Esophagus squamous epithelium (tissue), 5 donors: ENCODE measurements around the gene TBC1D3B. TPM values are rescaled to one million over a fixed set of nuclear protein-coding genes. Genes with fewer than 3 reads are reported as not detected.
"Not testable (repeated sequence)": the region's sequence is repeated elsewhere in the genome, so short reads cannot be mapped to it uniquely, and the experiment has no call there.

Source experiments
- DNase-seq: peaks from one replicate; lab custom pipeline; 2025; lab: John Stamatoyannopoulos, UW
- H3K27ac ChIP-seq, 4 donors: fragments of 200-600 bp; sonication (generic); one replicate each; pipeline ENCODE4 v1.5.1; 2016 to 2019; ENCODE audit warnings: mild to moderate bottlenecking in 1 of 4
- H3K27me3 ChIP-seq, 4 donors: fragments of 200-600 bp; sonication (generic); 1 replicate in 3 of 4; 2 replicates in 1 of 4; pipeline versions ENCODE4 v1.5.1 to v1.6.0; 2017 to 2021; ENCODE audit warnings: antibody characterized with exemption in 1 of 4
- H3K36me3 ChIP-seq, 3 donors: fragments of 200-600 bp; sonication (generic); one replicate each; pipeline ENCODE4 v1.5.1; 2016 to 2019
- H3K4me1 ChIP-seq, 3 donors: fragments of 200-600 bp; sonication (generic); one replicate each; pipeline ENCODE4 v1.5.1; 2017 to 2019
- H3K4me3 ChIP-seq, 4 donors: fragments of 200-600 bp; sonication (generic); 1 replicate in 3 of 4; 2 replicates in 1 of 4; pipeline ENCODE4 v1.5.1; 2016 to 2019; ENCODE audit warnings: mild to moderate bottlenecking in 2 of 4, moderate library complexity in 1 of 4
- H3K9me3 ChIP-seq, 3 donors: fragments of 200-600 bp; sonication (generic); one replicate each; pipeline ENCODE4 v1.5.1; 2016 to 2019
- POLR2A ChIP-seq, 4 donors: fragments of 450-650 bp; IDR thresholded peaks; one replicate each; pipeline ENCODE4 v1.6.1; 2017; ENCODE audit warnings: antibody characterized with exemption in 4 of 4, mild to moderate bottlenecking in 4 of 4, moderate library complexity in 3 of 4
- WGBS, 2 donors: methylation state at CpG; one replicate each; pipeline ENCODE4 v1.1.5; 2018; 5-methylcytosine and 5-hydroxymethylcytosine counted together
- intact Hi-C: fragments of 100-400 bp; cut with DNase I; formaldehyde crosslinking; loops from one replicate; pipeline ENCODE4 v1.15.0; 2022
- total RNA-seq, 4 donors: library from RNA; depleted of rRNA; stranded (reverse); fragments of >200 nt; gene quantifications; one replicate each; pipeline ENCODE4 v1.1.0, GENCODE V29; 2016
- TF ChIP-seq, protein P1 (sequence below), 6 experiments: fragments of 450-650 bp in 4 of 6; fragments of 200-600 bp in 2 of 6; sonication (generic) in 2 of 6; IDR thresholded peaks; one replicate each; pipeline ENCODE4 v1.5.1; 2016 to 2019; ENCODE audit warnings: antibody characterized with exemption in 6 of 6, mild to moderate bottlenecking in 4 of 6, moderate library complexity in 4 of 6
- donor health status: DM: yes; HTN: yes; CAD: no.

TBC1D3B gene
- total RNA-seq, 4 donors from 2014 or later, result 2.9 to 11.7 (median 9.4) TPM; not detected in 1

DNA sequence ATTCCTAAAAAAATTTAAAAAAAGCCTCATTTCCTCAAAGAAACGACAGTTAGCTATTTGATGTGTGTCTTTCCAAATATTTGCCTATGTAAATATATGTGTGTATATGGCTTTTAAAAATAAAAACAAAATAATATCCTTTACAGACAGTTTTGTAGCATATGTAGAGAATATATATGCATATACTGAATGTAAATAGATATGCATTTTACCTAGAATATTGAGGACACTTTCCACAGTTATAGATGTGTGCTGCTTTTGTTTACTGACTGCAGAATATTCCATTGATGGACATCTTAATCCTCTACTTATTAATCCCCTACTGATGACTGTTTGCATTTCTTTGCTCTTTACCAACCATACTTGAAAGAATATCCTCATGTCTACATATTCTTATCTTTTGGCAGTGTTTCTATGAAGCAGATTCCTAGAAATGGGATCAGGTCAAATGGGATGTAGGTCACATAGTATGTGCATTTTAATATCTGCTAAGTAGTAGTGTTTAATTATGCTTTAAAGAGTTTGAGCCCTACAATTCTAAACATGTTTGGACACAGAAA lies 16.9 kb upstream of the TBC1D3B start:
- Histone ChIP-seq H3K9me3 (no peaks in the 10 kb centered on the region), H3K27me3 (peaks cover 0 to 28% (median 0%) of the 10 kb centered on the region in 4 donors), H3K36me3 (no peaks in the 10 kb centered on the region), H3K4me3 (no peak overlapping the region), H3K27ac (peak overlapping the region in 1 of 4 donors; percentile 16), H3K4me1 (peaks cover 0 to 14% (median 0%) of the 10 kb centered on the region in 3 donors)
- WGBS, 2 donors, result 17% methylated on average over 1 of the region's 1 CpG
- no peak for TF ChIP-seq POLR2A (IDR thresholded peaks at IDR 0.05)
- TF ChIP-seq, protein P1, sequence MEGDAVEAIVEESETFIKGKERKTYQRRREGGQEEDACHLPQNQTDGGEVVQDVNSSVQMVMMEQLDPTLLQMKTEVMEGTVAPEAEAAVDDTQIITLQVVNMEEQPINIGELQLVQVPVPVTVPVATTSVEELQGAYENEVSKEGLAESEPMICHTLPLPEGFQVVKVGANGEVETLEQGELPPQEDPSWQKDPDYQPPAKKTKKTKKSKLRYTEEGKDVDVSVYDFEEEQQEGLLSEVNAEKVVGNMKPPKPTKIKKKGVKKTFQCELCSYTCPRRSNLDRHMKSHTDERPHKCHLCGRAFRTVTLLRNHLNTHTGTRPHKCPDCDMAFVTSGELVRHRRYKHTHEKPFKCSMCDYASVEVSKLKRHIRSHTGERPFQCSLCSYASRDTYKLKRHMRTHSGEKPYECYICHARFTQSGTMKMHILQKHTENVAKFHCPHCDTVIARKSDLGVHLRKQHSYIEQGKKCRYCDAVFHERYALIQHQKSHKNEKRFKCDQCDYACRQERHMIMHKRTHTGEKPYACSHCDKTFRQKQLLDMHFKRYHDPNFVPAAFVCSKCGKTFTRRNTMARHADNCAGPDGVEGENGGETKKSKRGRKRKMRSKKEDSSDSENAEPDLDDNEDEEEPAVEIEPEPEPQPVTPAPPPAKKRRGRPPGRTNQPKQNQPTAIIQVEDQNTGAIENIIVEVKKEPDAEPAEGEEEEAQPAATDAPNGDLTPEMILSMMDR (IDR thresholded peaks at IDR 0.05), result no peak
- intact Hi-C loops, result no loop called here
- DNase-seq, result no peak

GRCh38 chr17:36190549-36191330 lies 14.3 kb upstream of the TBC1D3B start:
- H3K27ac ChIP-seq, intact Hi-C loops, H3K9me3 ChIP-seq, H3K4me3 ChIP-seq, H3K36me3 ChIP-seq, DNase-seq: not testable (repeated sequence)
- H3K4me1 ChIP-seq, result peaks cover 0 to 14% (median 0%) of the 10 kb centered on the region in 3 donors
- 63 to 68% methylated on average over 7 to 9 of the region's 9 CpGs for WGBS, 2 donors
- peaks cover 0 to 15% (median 0%) of the 10 kb centered on the region in 4 donors for H3K27me3 ChIP-seq

GRCh38 chr17:36189993-36190392 lies 13.6 kb upstream of the TBC1D3B start:
- 33 to 61% methylated on average over 4 to 5 of the region's 5 CpGs for WGBS, 2 donors
- H3K36me3 ChIP-seq, DNase-seq, intact Hi-C loops, H3K9me3 ChIP-seq, H3K4me3 ChIP-seq, H3K27ac ChIP-seq: not testable (repeated sequence)
- H3K27me3 ChIP-seq, result peaks cover 0 to 15% (median 0%) of the 10 kb centered on the region in 4 donors
- peaks cover 0 to 14% (median 0%) of the 10 kb centered on the region in 3 donors for H3K4me1 ChIP-seq

DNA sequence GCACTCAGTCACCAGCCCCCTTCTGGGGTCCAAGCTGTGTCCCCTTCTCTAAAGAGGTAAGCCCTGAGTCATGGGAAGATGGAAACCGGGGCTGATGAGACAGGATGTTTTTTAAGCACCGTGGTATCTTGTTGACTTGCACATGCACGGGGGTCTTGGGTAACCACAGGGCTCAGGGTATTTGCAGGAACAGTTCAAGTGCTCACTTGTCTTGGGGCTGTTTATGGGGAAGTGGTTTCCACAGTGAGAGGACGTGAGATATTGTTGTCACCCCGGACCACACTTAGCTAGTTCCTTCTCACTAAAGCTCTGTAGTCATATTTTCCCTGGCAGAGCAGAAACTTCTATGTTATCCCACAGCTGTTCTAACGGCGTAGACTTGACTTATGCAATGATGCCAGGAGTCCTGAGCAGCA lies 12.5 kb upstream of the TBC1D3B start:
- Histone ChIP-seq H3K9me3 (no peaks in the 10 kb centered on the region), H3K36me3 (no peaks in the 10 kb centered on the region), H3K4me1 (peaks cover 0 to 17% (median under 1%) of the 10 kb centered on the region in 3 donors), H3K27ac (peak overlapping the region in 2 of 4 donors; percentile 12 to 41), H3K4me3 (no peak overlapping the region), H3K27me3 (peaks cover 0 to 23% (median under 1%) of the 10 kb centered on the region in 4 donors)
- no peak for DNase-seq
- no peak for TF ChIP-seq POLR2A (IDR thresholded peaks at IDR 0.05)
- TF ChIP-seq, protein P1 (IDR thresholded peaks at IDR 0.05), result no peak
- intact Hi-C loops, result no loop called here
- WGBS, 2 donors, result 24 to 48% methylated on average over 5 of the region's 7 CpGs

GRCh38 chr17:36187943-36188665 lies 11.7 kb upstream of the TBC1D3B start:
- H3K36me3 ChIP-seq, DNase-seq, H3K4me3 ChIP-seq, H3K9me3 ChIP-seq, intact Hi-C loops: not testable (repeated sequence)
- 51 to 63% methylated on average over 5 of the region's 5 CpGs for WGBS, 2 donors
- peaks cover 0 to 25% (median 8%) of the 10 kb centered on the region in 3 donors for H3K4me1 ChIP-seq
- peaks cover 0 to 31% (median 4%) of the 10 kb centered on the region in 4 donors for H3K27me3 ChIP-seq
- peak overlapping the region in 2 of 4 donors; percentile 12 to 41 for H3K27ac ChIP-seq

GRCh38 chr17:36186810-36187763 lies 10.7 kb upstream of the TBC1D3B start:
- WGBS, 2 donors, result 61 to 67% methylated on average over 13 of the region's 13 CpGs
- H3K27ac ChIP-seq, result peak overlapping the region in 1 of 4 donors; percentile 12
- H3K36me3 ChIP-seq, H3K9me3 ChIP-seq, DNase-seq, H3K4me3 ChIP-seq, intact Hi-C loops: not testable (repeated sequence)
- H3K4me1 ChIP-seq, result peaks cover 4 to 26% (median 18%) of the 10 kb centered on the region in 3 donors
- H3K27me3 ChIP-seq, result peaks cover 0 to 41% (median 4%) of the 10 kb centered on the region in 4 donors
